Activated CD8-positive, alpha-beta T cell treated with anti-CD3 and anti-CD28 coated beads, Interleukin-2, amount 10 ng/mL, durations not matched to agents 7 days and 5 days (primary cell): ENCODE results near the gene MACIR. TPM values are rescaled to one million over a fixed set of nuclear protein-coding genes. Genes with fewer than 3 reads are reported as not detected.

Experiments
- ATAC-seq: fragments of 150-1000 bp; cut with Tn5 transposase; one replicate; pipeline ENCODE4 v1.10.0; 2021; ENCODE audit warnings: moderate library complexity
- CTCF ChIA-PET: fragments of 350-600 bp; sonication (Branson Sonifier 250); formaldehyde crosslinking; loops from one replicate; lab custom pipeline; 2021; ENCODE audit warnings: antibody characterized with exemption; lab: Charles Lee
- POLR2A ChIA-PET: fragments of 350-600 bp; sonication (Branson Sonifier 250); formaldehyde crosslinking; loops from one replicate; lab custom pipeline; 2021; ENCODE audit warnings: antibody characterized with exemption; lab: Charles Lee
- DNase-seq: peaks from one replicate; pipeline ENCODE4 v3.0.0-alpha.2; 2020
- H3K27ac Mint-ChIP-seq: one replicate; pipeline ENCODE4 v1.8.0; 2021; ENCODE audit warnings: mild to moderate bottlenecking, mixed read lengths
- H3K27me3 Mint-ChIP-seq: one replicate; pipeline ENCODE4 v1.8.0; 2021; ENCODE audit warnings: low read depth, mixed read lengths
- H3K36me3 Mint-ChIP-seq: one replicate; pipeline ENCODE4 v1.8.0; 2021; ENCODE audit warnings: low read depth, mixed read lengths
- H3K4me1 Mint-ChIP-seq: one replicate; pipeline ENCODE4 v1.8.0; 2021; ENCODE audit warnings: low read depth, mixed read lengths
- H3K4me3 Mint-ChIP-seq: one replicate; pipeline ENCODE4 v1.8.0; 2021; ENCODE audit warnings: mild to moderate bottlenecking, mixed read lengths
- H3K9me3 Mint-ChIP-seq: one replicate; pipeline ENCODE4 v1.8.0; 2022; ENCODE audit warnings: mixed read lengths; ENCODE audit not compliant: insufficient read depth
- total RNA-seq, 2 experiments: library from RNA; stranded (reverse); gene quantifications; one replicate each; pipeline ENCODE4 v1.2.3, GENCODE V29; 2021

Gene MACIR
- total RNA-seq, 2 experiments from 2014 or later, result 6.7 to 7.6 TPM

GRCh38 chr5:103224118-103224893 is 34.3 kb upstream of the MACIR start:
- peak; percentile 78 for DNase-seq

DNA sequence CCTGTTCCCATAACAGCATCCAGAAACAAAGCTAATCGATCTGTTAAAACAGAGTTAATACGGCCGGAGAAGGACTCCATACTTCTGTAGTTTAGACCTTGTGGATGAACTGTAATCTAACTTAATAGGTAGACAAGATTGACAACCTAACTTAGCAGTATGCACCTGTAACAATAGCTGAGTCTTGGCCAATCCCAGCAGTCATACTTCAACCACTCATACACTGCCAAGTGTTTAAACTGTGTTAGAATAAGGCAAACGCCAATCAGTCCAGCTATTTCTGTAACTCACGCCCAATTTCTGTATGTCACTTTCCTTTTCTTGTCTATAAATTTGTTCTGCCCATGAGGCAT is 33.7 kb upstream of the MACIR start:
- CTCF ChIA-PET, result interaction anchor here (0.7 to 3.4 kb wide), 40 partner anchors 8 to 689 kb away, joined by 3 to 21 read pairs (median 4); partner anchors contain the start of genes GIN1, MACIR and PPIP5K2
- Mint-ChIP-seq H3K27me3 (peaks cover 31% of the 10 kb centered on the region), H3K4me3 (no peak overlapping the region), H3K36me3 (no peaks in the 10 kb centered on the region), H3K9me3 (no peaks in the 10 kb centered on the region), H3K4me1 (peaks cover 10% of the 10 kb centered on the region), H3K27ac (no peak overlapping the region)
- POLR2A ChIA-PET, result no interaction called here
- DNase-seq, result no peak
- no peak for ATAC-seq

More at GRCh38 chr5:103224118-103224893, 34.3 kb upstream of the MACIR start:
- Mint-ChIP-seq H3K4me1 (peaks cover 10% of the 10 kb centered on the region), H3K9me3 (no peaks in the 10 kb centered on the region), H3K36me3 (peaks cover 2% of the 10 kb centered on the region), H3K27ac (peak overlapping the region; percentile 23), H3K4me3 (no peak overlapping the region), H3K27me3 (peaks cover 28% of the 10 kb centered on the region)
- CTCF ChIA-PET, result interaction anchor here (0.7 to 3.4 kb wide), 41 partner anchors 8 to 688 kb away, joined by 3 to 21 read pairs (median 4); partner anchors contain the start of genes GIN1, MACIR and PPIP5K2
- peak; percentile 94 for ATAC-seq
- POLR2A ChIA-PET, result no interaction called here

GRCh38 chr5:103228061-103228460 is 30.5 kb upstream of the MACIR start:
- ChIA-PET POLR2A (no interaction called here), CTCF (no interaction called here)
- ATAC-seq, result no peak
- peaks cover 10% of the 10 kb centered on the region for H3K4me1 Mint-ChIP-seq
- no peak for DNase-seq
- H3K36me3 Mint-ChIP-seq, result no peaks in the 10 kb centered on the region
- H3K4me3 Mint-ChIP-seq, result no peak overlapping the region
- no peaks in the 10 kb centered on the region for H3K9me3 Mint-ChIP-seq
- peaks cover 44% of the 10 kb centered on the region for H3K27me3 Mint-ChIP-seq
- H3K27ac Mint-ChIP-seq, result no peak overlapping the region

- CTCF ChIA-PET, result no interaction called here
- H3K27ac Mint-ChIP-seq, result no peak overlapping the region
- no peak for ATAC-seq
Measured at GRCh38 chr5:103228588-103228987, 30.0 kb upstream of the MACIR start.

GRCh38 chr5:103232393-103232999 is 26.1 kb upstream of the MACIR start:
- ChIA-PET POLR2A (no interaction called here), CTCF (interaction anchor here (0.7 to 2.1 kb wide), 11 partner anchors 8 to 551 kb away, joined by 3 to 47 read pairs (median 5); partner anchors contain the start of gene MACIR)
- Mint-ChIP-seq H3K9me3 (no peaks in the 10 kb centered on the region), H3K4me3 (no peak overlapping the region), H3K27ac (no peak overlapping the region), H3K27me3 (peaks cover 32% of the 10 kb centered on the region), H3K36me3 (no peaks in the 10 kb centered on the region), H3K4me1 (no peaks in the 10 kb centered on the region)
- DNase-seq, result peak; percentile 39
- ATAC-seq, result peak; percentile 80

More at GRCh38 chr5:103228588-103228987, 30.0 kb upstream of the MACIR start:
- H3K9me3 Mint-ChIP-seq, result no peaks in the 10 kb centered on the region
- POLR2A ChIA-PET, result no interaction called here
- H3K4me1 Mint-ChIP-seq, result peaks cover 10% of the 10 kb centered on the region
- DNase-seq, result no peak
- no peaks in the 10 kb centered on the region for H3K36me3 Mint-ChIP-seq
- no peak overlapping the region for H3K4me3 Mint-ChIP-seq
- H3K27me3 Mint-ChIP-seq, result peaks cover 44% of the 10 kb centered on the region

DNA sequence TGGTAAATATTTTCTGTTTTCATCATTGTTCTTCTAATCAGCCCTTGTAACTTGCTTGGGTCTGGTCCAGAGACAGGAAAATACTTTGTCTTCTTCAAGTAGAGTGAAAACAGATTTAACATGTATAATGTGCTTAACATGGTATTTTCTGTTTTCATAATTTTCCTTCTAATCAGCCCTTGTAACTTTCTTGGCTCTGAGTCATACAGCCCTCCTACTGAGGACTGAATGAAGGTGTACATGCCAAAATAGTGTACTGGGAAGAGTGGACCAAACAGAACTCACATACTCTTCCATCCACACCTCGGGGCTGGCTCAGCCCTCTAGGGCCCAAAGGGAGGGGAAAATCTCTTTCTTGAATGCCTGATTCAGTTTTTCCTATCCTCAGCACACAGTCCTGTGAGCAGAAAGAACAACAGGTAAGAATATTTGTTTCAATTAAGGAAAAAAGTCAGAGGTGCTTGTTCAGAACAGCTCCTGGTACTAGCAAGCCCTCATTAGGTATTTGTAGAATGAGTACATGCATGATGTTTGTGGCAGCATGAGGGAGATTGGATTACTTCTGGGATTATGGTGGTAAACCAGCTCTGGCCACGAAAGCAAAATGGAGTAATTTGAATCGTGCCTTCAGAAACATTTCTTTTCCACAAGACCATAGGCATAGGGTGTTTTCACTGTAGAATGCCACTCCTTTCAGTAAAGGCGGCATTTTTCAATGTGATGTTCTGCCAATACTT is 24.2 kb upstream of the MACIR start:
- CTCF ChIA-PET, result no interaction called here
- Mint-ChIP-seq H3K27me3 (peaks cover 28% of the 10 kb centered on the region), H3K27ac (no peak overlapping the region), H3K9me3 (peaks cover 6% of the 10 kb centered on the region), H3K4me1 (no peaks in the 10 kb centered on the region), H3K4me3 (no peak overlapping the region), H3K36me3 (no peaks in the 10 kb centered on the region)
- ATAC-seq, result no peak
- no peak for DNase-seq
- POLR2A ChIA-PET, result no interaction called here

DNA sequence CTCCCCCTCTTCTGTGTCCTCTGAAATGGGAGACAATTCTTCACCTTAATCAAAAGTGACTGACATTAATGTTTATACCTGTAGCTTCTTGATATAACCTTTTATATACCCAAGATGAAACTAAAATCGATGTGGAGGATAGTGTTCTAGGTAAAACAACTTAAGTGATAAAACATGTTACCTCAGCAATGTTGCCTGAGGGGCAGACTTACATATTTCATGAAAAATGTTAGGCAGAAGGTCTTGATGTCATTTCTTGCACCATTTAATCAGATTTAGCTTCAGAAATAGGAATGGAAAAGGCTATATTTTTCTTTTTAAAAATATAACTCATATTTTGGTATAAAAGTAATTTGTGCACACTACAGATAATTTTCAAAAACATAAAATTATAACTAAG is 22.7 kb upstream of the MACIR start:
- H3K4me1 Mint-ChIP-seq, result no peaks in the 10 kb centered on the region
- ATAC-seq, result no peak
- no peaks in the 10 kb centered on the region for H3K36me3 Mint-ChIP-seq

GRCh38 chr5:103237778-103238177 is 20.8 kb upstream of the MACIR start:
- Mint-ChIP-seq H3K4me1 (no peaks in the 10 kb centered on the region), H3K27ac (no peak overlapping the region), H3K9me3 (peaks cover 6% of the 10 kb centered on the region), H3K4me3 (no peak overlapping the region), H3K36me3 (no peaks in the 10 kb centered on the region), H3K27me3 (peaks cover 20% of the 10 kb centered on the region)
- ChIA-PET POLR2A (no interaction called here), CTCF (interaction anchor here (0.5 kb wide), 1 partner anchor 13 kb away, joined by 5 read pairs; no protein-coding TSS in a partner anchor)
- no peak for ATAC-seq
- DNase-seq, result no peak

More for the DNA sequence above, 22.7 kb upstream of the MACIR start:
- Mint-ChIP-seq H3K9me3 (peaks cover 6% of the 10 kb centered on the region), H3K27ac (no peak overlapping the region), H3K4me3 (no peak overlapping the region), H3K27me3 (peaks cover 22% of the 10 kb centered on the region)
- CTCF ChIA-PET, result no interaction called here
- POLR2A ChIA-PET, result no interaction called here
- no peak for DNase-seq

DNA sequence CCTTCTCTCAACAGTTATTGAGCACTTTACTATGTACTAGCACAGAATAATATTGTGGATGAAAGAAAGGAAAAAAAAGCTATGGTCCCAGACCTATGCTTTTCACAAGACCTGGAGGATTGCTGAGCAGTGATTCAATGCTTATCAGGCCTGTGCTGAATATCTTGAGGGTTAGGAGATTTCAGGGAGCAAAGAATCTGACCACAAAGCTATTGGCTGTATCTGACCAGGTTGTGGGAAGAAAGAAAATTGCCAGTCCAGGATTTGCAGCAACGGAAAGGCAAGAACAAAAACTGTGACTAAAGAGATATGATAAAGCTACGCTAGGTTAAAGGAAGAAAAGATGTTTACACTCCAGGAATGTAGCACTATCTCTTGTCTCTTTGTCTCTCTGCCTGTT is 14.9 kb upstream of the MACIR start:
- Mint-ChIP-seq H3K4me1 (peaks cover 12% of the 10 kb centered on the region), H3K4me3 (no peak overlapping the region), H3K27ac (no peak overlapping the region), H3K9me3 (peaks cover 6% of the 10 kb centered on the region), H3K27me3 (peaks cover 44% of the 10 kb centered on the region), H3K36me3 (no peaks in the 10 kb centered on the region)
- POLR2A ChIA-PET, result no interaction called here
- ATAC-seq, result no peak
- no peak for DNase-seq
- CTCF ChIA-PET, result no interaction called here

GRCh38 chr5:103244398-103244797 is 14.2 kb upstream of the MACIR start:
- CTCF ChIA-PET, result no interaction called here
- no peak for ATAC-seq
- Mint-ChIP-seq H3K27me3 (peaks cover 48% of the 10 kb centered on the region), H3K4me1 (peaks cover 12% of the 10 kb centered on the region), H3K9me3 (no peaks in the 10 kb centered on the region), H3K27ac (no peak overlapping the region), H3K4me3 (no peak overlapping the region), H3K36me3 (no peaks in the 10 kb centered on the region)
- no peak for DNase-seq
- POLR2A ChIA-PET, result no interaction called here

GRCh38 chr5:103245761-103246160 is 12.8 kb upstream of the MACIR start:
- ChIA-PET CTCF (no interaction called here), POLR2A (no interaction called here)
- no peak overlapping the region for H3K4me3 Mint-ChIP-seq
- peaks cover 54% of the 10 kb centered on the region for H3K27me3 Mint-ChIP-seq
- H3K9me3 Mint-ChIP-seq, result no peaks in the 10 kb centered on the region
- ATAC-seq (peak; percentile 67), DNase-seq (no peak)
- peaks cover 12% of the 10 kb centered on the region for H3K4me1 Mint-ChIP-seq
- H3K36me3 Mint-ChIP-seq, result no peaks in the 10 kb centered on the region
- H3K27ac Mint-ChIP-seq, result no peak overlapping the region
